Muscle of arm (tissue), 12 donors: Measurements from ENCODE around the gene CCKAR. TPM values are rescaled to one million over a fixed set of nuclear protein-coding genes. Genes with fewer than 3 reads are reported as not detected.

Source experiments
- DNase-seq: peaks from one replicate; pipeline ENCODE4 v3.0.0-alpha.2; 2013
- polyA plus RNA-seq, 12 donors: library from polyadenylated mRNA; unstranded; fragments of 120-200 nt; gene quantifications; one replicate each; pipeline ENCODE4 v1.2.1, GENCODE V29; 2013; ENCODE audit not compliant: insufficient read length in 12 of 12

CCKAR gene
- polyA plus RNA-seq, 12 donors: 0.07 TPM; not detected in 11

GRCh38 chr4:26491449-26492170 is 1.3 kb upstream of the CCKAR start:
- DNase-seq: no peak

GRCh38 chr4:26490960-26491284 is 638 bp upstream of the CCKAR start:
- no peak for DNase-seq

GRCh38 chr4:26489101-26489985 is 941 bp downstream of the CCKAR start:
- peak; percentile 20 for DNase-seq

- no peak for DNase-seq
Measured at GRCh38 chr4:26485684-26486083, 4.6 kb downstream of the CCKAR start.

GRCh38 chr4:26484516-26484915 is 5.8 kb downstream of the CCKAR start:
- DNase-seq: no peak

GRCh38 chr4:26484032-26484515 is 6.2 kb downstream of the CCKAR start:
- DNase-seq: no peak

GRCh38 chr4:26482508-26483462 is 7.5 kb downstream of the CCKAR start:
- DNase-seq: no peak

- no peak for DNase-seq
Measured at GRCh38 chr4:26478330-26478729, 12.0 kb downstream of the CCKAR start.

GRCh38 chr4:26476545-26476944 is 13.7 kb downstream of the CCKAR start:
- DNase-seq: no peak

- no peak for DNase-seq
Measured at GRCh38 chr4:26475716-26476115, 14.6 kb downstream of the CCKAR start.

- no peak for DNase-seq
Measured at GRCh38 chr4:26474551-26474950, 15.7 kb downstream of the CCKAR start.

- DNase-seq: no peak
Measured at GRCh38 chr4:26473893-26474292, 16.4 kb downstream of the CCKAR start.

GRCh38 chr4:26471890-26472289 is 18.4 kb downstream of the CCKAR start:
- DNase-seq: no peak

- DNase-seq: no peak
Measured at GRCh38 chr4:26468977-26469376, 21.3 kb downstream of the CCKAR start.

GRCh38 chr4:26468283-26468949 is 21.9 kb downstream of the CCKAR start:
- DNase-seq: no peak

- no peak for DNase-seq
Measured at GRCh38 chr4:26467724-26468123, 22.6 kb downstream of the CCKAR start.

- no peak for DNase-seq
Measured at GRCh38 chr4:26466578-26467270, 23.6 kb downstream of the CCKAR start.

- DNase-seq: no peak
Measured at GRCh38 chr4:26464420-26465095, 25.7 kb downstream of the CCKAR start.

- no peak for DNase-seq
Measured at GRCh38 chr4:26463386-26463785, 26.9 kb downstream of the CCKAR start.

- peak; percentile 49 for DNase-seq
Measured at GRCh38 chr4:26462874-26463273, 27.4 kb downstream of the CCKAR start.
